Natural killer cell (primary cell): Measurements from ENCODE around the gene LMAN2L. TPM values are rescaled to one million over a fixed set of nuclear protein-coding genes. Genes with fewer than 3 reads are reported as not detected.

Experiments used
- ATAC-seq, 3 donors: fragments of 150-1000 bp in 2 of 3; fragments of 200-7000 bp in 1 of 3; cut with Tn5 transposase; 1 replicate in 1 of 3; 2 replicates in 2 of 3; pipeline ENCODE4 v1.10.0; 2021; ENCODE audit warnings: mild to moderate bottlenecking in 2 of 3, moderate library complexity in 2 of 3
- DNase-seq, 2 donors: peaks; one replicate each; pipeline versions ENCODE4 v3.0.0 to v3.0.0-alpha.2; 2013 to 2021; ENCODE audit warnings: mixed read lengths in 1 of 2
- H3K27ac ChIP-seq: one replicate; pipeline ENCODE4 v1.5.1; 2013; ENCODE audit warnings: mild to moderate bottlenecking, low read length
- H3K27me3 ChIP-seq: one replicate; pipeline ENCODE4 v1.6.1; 2013; ENCODE audit warnings: low read length; ENCODE audit not compliant: control insufficient read depth, insufficient read depth
- H3K36me3 ChIP-seq: one replicate; pipeline ENCODE4 v1.6.1; 2013; ENCODE audit warnings: low read length; ENCODE audit not compliant: control insufficient read depth, insufficient read depth
- H3K4me1 ChIP-seq: one replicate; pipeline ENCODE4 v1.6.1; 2013; ENCODE audit warnings: low read length; ENCODE audit not compliant: control insufficient read depth, insufficient read depth
- H3K4me3 ChIP-seq: one replicate; pipeline ENCODE4 v1.5.1; 2013; ENCODE audit warnings: low read length
- H3K9me3 ChIP-seq: one replicate; pipeline ENCODE4 v1.6.1; 2013; ENCODE audit warnings: low read length; ENCODE audit not compliant: control insufficient read depth, insufficient read depth
- H3K27ac Mint-ChIP-seq, 2 donors: one replicate each; pipeline ENCODE4 v1.8.0; 2022; ENCODE audit warnings: mild to moderate bottlenecking in 2 of 2, mixed read lengths in 2 of 2, moderate library complexity in 1 of 2
- H3K27me3 Mint-ChIP-seq, 2 donors: one replicate each; pipeline ENCODE4 v1.8.0; 2022; ENCODE audit warnings: low read depth in 2 of 2, mixed read lengths in 2 of 2
- H3K36me3 Mint-ChIP-seq: one replicate; pipeline ENCODE4 v1.8.0; 2022; ENCODE audit warnings: mixed read lengths
- H3K4me1 Mint-ChIP-seq, 2 donors: one replicate each; pipeline ENCODE4 v1.8.0; 2022; ENCODE audit warnings: mixed read lengths in 2 of 2
- H3K4me3 Mint-ChIP-seq: one replicate; pipeline ENCODE4 v1.8.0; 2022; ENCODE audit warnings: mild to moderate bottlenecking, moderate library complexity, mixed read lengths
- H3K9me3 Mint-ChIP-seq, 2 donors: one replicate each; pipeline ENCODE4 v1.8.0; 2022; ENCODE audit warnings: mixed read lengths in 2 of 2
- CTCF ChIP-seq: fragments of 200-600 bp; IDR thresholded peaks from one replicate; pipeline ENCODE4 v1.8.0; 2022; ENCODE audit warnings: antibody characterized with exemption
- WGBS: methylation state at CpG from one replicate; pipeline ENCODE4 v1.1.7; 2013; ENCODE audit warnings: missing lambda C conversion rate; ENCODE audit not compliant: insufficient coverage; 5-methylcytosine and 5-hydroxymethylcytosine counted together
- intact Hi-C: fragments of 100-400 bp; cut with micrococcal nuclease; formaldehyde crosslinking; loops from one replicate; pipeline ENCODE4 v1.14.2; 2022
- total RNA-seq, 4 donors: library from RNA; stranded (reverse); fragments of 120-200 nt in 1 of 4; gene quantifications; one replicate each; pipeline versions ENCODE4 v1.2.3 to v1.2.4, GENCODE V29; 2013 to 2022

The LMAN2L gene
- total RNA-seq, result 1 to 10 TPM; 4.0 to 7.9 (median 5.9) TPM
- total RNA-seq (2013), result 10.0 TPM

GRCh38 chr2:96739633-96740428, at the start of gene LMAN2L:
Gene LMAN2L (minus strand): TSS chr2:96740064. CDS start chr2:96740040, 24 bp downstream.
- TF ChIP-seq CTCF, result no peak
- H3K27me3 Mint-ChIP-seq, result no peaks in the 10 kb centered on the region
- peak within 1 kb of the TSS; percentile 57 for H3K27ac ChIP-seq
- no peaks in the 10 kb centered on the region for H3K27me3 ChIP-seq
- H3K4me3 Mint-ChIP-seq, result peak within 1 kb of the TSS; percentile 98
- peaks cover 3% of the 10 kb centered on the region for H3K36me3 ChIP-seq
- H3K4me3 ChIP-seq, result peak within 1 kb of the TSS; percentile 73
- H3K4me1 Mint-ChIP-seq, result peaks cover 18 to 30% of the 10 kb centered on the region in 2 donors
- H3K9me3 ChIP-seq, result no peaks in the 10 kb centered on the region
- H3K36me3 Mint-ChIP-seq, result no peaks in the 10 kb centered on the region
- peak within 1 kb of the TSS; percentile 83 to 93 for H3K27ac Mint-ChIP-seq
- peaks cover 15% of the 10 kb centered on the region for H3K4me1 ChIP-seq
- under 1% methylated on average over 36 of the region's 43 CpGs for WGBS
- intact Hi-C loops, result loop anchor here (1.0 to 2.0 kb wide), 3 partner anchors 20 to 102 kb away; partner anchors contain the start of genes CNNM4 and KANSL3
- no peaks in the 10 kb centered on the region for H3K9me3 Mint-ChIP-seq
- DNase-seq (peak; percentile 93 to 97), ATAC-seq (peak; percentile 99 to 100 (median 100))

- H3K4me1 Mint-ChIP-seq, result peaks cover 0 to 9% of the 10 kb centered on the region in 2 donors
- no peak for TF ChIP-seq CTCF
- Histone ChIP-seq H3K27ac (no peak overlapping the region), H3K27me3 (no peaks in the 10 kb centered on the region), H3K36me3 (no peaks in the 10 kb centered on the region), H3K4me1 (no peaks in the 10 kb centered on the region), H3K9me3 (no peaks in the 10 kb centered on the region), H3K4me3 (no peak overlapping the region)
- no peaks in the 10 kb centered on the region for H3K36me3 Mint-ChIP-seq
- H3K27ac Mint-ChIP-seq, result no peak overlapping the region
- ATAC-seq, result no peak
- 89% methylated on average over 6 of the region's 6 CpGs for WGBS
- no peak for DNase-seq
- no peak overlapping the region for H3K4me3 Mint-ChIP-seq
- H3K9me3 Mint-ChIP-seq, result no peaks in the 10 kb centered on the region
- intact Hi-C loops, result no loop called here
- H3K27me3 Mint-ChIP-seq, result no peaks in the 10 kb centered on the region
Measured at GRCh38 chr2:96789245-96789617, 49.4 kb upstream of the LMAN2L start.

GRCh38 chr2:96788442-96789244, 48.8 kb upstream of the LMAN2L start:
- Histone ChIP-seq H3K9me3 (no peaks in the 10 kb centered on the region), H3K4me1 (no peaks in the 10 kb centered on the region), H3K27me3 (no peaks in the 10 kb centered on the region), H3K36me3 (no peaks in the 10 kb centered on the region), H3K4me3 (no peak overlapping the region), H3K27ac (no peak overlapping the region)
- WGBS, result 93% methylated on average over 17 of the region's 17 CpGs
- intact Hi-C loops, result no loop called here
- no peak overlapping the region for H3K4me3 Mint-ChIP-seq
- H3K9me3 Mint-ChIP-seq, result no peaks in the 10 kb centered on the region
- ATAC-seq, result no peak
- no peaks in the 10 kb centered on the region for H3K27me3 Mint-ChIP-seq
- H3K4me1 Mint-ChIP-seq, result peaks cover 0 to 9% of the 10 kb centered on the region in 2 donors
- no peak for DNase-seq
- TF ChIP-seq CTCF, result no peak
- no peaks in the 10 kb centered on the region for H3K36me3 Mint-ChIP-seq
- no peak overlapping the region for H3K27ac Mint-ChIP-seq
